NCI-H146 (cell line): ENCODE results near the gene ITGAX.
A peak's percentile ranks its signal among the peaks of the same experiment; 100 is the strongest.
"Not testable (repeated sequence)": the region's sequence is repeated elsewhere in the genome, so short reads cannot be mapped to it uniquely, and the experiment has no call there.

ENCODE experiments used
- DNase-seq: peaks from one replicate; lab custom pipeline; 2025; lab: John Stamatoyannopoulos, UW

The ITGAX gene

DNA sequence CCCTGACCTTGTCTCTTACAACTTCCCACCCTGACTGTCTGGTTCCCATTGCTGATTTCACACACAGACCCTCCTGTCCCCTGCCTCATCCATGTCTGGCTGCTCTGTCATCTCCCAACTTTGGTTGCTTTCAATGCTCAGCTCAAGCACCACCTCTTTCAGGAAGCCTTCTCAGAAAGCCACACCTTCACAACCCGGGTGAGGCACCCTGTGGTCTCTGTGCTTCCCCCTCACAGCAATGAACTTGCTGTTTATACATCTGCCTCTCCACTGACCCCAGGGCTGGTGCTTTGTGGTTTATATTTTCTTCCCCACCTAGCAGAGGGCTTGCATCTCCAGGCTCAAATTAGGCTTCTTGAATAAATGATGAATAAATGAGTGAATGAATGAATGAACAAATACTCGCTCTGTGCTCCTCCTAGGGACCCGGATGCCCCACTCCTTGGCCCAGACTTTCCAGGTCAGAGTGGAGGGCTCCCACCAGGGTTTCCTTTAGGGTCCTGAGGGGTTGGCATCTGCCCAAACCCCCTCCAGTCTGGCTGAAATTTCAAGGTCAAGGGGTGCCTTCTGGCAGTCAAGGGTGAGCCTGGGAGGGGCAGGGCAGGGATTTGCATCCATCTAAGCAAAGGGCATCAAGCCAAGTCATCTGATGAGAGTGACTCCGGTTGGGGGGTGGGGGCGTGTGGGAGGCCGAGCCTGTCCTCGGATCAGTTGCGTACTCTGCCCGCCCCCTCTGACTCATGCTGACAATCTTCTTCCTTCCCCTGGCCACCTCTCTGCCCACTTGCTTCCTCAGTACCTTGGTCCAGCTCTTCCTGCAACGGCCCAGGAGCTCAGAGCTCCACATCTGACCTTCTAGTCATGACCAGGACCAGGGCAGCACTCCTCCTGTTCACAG is at the start of gene ITGAX:
TSS of gene ITGAX (plus strand) at position 783 of the 898 bp plus-strand sequence. CDS start at position 862, 79 bp downstream.
- DNase-seq, result no peak

GRCh38 chr16:31305219-31305618 is 49.8 kb upstream of the ITGAX start:
- DNase-seq, result no peak

DNA sequence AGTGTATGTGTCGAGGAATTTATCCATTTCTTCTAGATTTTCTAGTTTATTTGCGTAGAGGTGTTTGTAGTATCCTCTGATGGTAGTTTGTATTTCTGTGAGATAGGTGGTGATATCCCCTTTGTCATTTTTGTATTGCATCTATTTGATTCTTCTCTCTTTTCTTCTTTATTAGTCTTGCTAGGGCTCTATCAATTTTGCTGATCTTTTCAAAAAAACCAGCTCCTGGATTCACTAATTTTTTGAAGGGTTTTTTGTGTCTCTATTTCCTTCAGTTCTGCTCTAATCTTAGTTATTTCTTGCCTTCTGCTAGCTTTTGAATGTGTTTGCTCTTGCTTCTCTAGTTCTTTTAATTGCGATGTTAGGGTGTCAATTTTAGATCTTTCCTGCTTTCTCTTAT is 46.6 kb upstream of the ITGAX start:
- not testable (repeated sequence) for DNase-seq

GRCh38 chr16:31322500-31322899 is 32.5 kb upstream of the ITGAX start:
- DNase-seq, result no peak

- DNase-seq, result no peak
Observed at GRCh38 chr16:31323959-31324629, 30.9 kb upstream of the ITGAX start.

GRCh38 chr16:31325171-31325570 is 29.8 kb upstream of the ITGAX start:
- DNase-seq, result no peak

GRCh38 chr16:31327646-31328225 is 27.2 kb upstream of the ITGAX start:
- DNase-seq, result no peak

- DNase-seq, result no peak
Observed at GRCh38 chr16:31328322-31329052, 26.5 kb upstream of the ITGAX start.

DNA sequence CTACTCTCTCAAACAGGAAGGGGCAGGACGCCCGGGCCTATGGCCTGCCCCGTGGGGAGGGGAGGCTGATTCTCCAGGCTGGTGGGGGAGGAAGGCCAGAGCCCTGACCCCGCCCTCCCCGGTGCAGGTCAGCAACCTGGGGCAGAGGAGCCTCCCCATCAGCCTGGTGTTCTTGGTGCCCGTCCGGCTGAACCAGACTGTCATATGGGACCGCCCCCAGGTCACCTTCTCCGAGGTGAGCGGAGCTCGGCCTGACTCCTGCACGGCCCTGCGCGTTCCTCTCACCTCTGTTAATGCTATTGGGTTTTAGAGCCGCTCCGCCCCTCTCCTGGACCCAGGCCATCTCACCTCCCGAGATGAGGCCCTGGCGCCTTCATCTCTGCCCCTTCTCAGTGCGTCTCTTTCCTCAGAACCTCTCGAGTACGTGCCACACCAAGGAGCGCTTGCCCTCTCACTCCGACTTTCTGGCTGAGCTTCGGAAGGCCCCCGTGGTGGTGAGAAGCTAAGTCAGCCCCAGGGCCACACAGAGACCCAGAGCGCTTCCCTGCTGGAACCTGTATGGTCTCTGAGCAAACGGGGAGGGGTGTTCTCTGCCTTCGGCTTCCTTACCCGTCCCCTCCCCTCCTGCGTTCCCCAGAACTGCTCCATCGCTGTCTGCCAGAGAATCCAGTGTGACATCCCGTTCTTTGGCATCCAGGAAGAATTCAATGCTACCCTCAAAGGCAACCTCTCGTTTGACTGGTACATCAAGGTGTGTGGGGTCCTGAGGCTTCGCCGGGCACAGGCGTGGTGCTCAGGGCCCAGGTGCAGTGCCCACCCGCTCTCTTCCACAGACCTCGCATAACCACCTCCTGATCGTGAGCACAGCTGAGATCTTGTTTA is 25.1 kb upstream of the ITGAX start:
- DNase-seq, result no peak

GRCh38 chr16:31330553-31330890 is 24.5 kb upstream of the ITGAX start:
- DNase-seq, result no peak

- DNase-seq, result no peak
Observed at GRCh38 chr16:31331141-31331764, 23.7 kb upstream of the ITGAX start.

- no peak for DNase-seq
Observed at GRCh38 chr16:31331807-31332301, 23.1 kb upstream of the ITGAX start.

GRCh38 chr16:31332544-31332943 is 22.4 kb upstream of the ITGAX start:
- DNase-seq, result no peak

DNA sequence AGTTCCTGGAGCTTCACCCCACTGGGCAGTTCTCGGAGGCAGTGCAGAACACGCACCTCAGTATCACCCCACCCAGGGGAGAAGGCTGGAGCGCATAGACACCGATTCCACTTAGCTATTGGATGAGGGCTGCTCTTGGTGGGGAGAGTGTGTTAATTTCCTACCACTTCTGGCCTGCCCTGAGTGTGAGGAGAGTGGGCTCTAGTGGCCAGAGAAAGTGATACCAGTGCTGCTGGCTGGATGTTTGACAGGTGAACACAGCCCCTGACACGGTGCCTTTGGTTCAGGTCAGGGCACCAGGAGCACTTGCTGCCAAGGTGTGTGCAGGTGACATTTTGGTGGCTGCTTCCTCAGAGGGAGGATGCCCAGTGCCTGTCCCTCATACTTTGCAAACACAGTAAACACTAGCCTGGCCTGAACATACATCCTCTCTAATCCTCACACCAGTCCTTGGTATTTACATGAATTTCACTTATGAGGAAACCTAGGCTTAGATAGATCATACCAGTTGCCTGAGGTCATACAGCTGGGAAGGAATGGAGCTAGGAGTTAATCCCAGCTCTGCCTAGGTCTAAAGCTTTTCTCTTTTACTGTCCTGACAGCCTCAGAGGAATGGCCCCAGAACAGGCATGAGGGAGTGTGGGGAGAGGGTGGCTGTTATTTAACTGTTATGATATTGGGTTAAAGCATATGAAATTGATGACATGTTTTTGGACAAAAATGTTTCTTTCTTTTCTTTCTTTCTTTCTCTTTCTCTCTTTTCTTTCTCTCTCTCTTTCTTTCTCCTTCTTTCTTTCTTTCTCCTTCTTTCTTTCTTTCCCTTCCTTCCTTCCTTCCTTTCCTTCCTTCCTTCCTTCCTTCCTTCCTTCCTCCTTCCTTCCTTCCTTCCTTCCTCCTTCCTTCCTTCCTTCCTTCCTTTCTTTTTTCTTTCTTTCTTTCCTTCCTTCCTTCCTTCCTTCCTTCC is 21.0 kb upstream of the ITGAX start:
- peak; percentile 25 for DNase-seq

DNA sequence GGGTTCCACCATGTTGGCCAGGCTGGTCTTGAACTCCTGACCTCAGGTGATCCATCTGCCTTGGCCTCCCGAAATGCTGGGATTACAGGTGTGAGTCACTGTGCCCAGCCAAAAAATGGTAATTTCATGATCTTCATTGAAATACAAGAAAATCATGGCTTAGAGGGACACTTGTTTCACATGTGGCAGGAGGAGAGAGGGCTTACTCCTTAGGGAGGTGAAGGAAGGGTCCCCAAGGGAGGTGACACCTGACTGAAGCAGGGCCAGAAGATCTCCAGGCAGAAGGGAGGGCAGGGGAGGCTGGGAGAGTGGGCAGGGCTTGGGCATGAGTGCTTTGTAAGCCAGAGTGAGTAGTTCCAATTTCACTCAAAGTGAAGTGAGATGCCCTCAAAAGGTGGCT is 20.0 kb upstream of the ITGAX start:
- no peak for DNase-seq

GRCh38 chr16:31335431-31335830 is 19.5 kb upstream of the ITGAX start:
- DNase-seq, result no peak

DNA sequence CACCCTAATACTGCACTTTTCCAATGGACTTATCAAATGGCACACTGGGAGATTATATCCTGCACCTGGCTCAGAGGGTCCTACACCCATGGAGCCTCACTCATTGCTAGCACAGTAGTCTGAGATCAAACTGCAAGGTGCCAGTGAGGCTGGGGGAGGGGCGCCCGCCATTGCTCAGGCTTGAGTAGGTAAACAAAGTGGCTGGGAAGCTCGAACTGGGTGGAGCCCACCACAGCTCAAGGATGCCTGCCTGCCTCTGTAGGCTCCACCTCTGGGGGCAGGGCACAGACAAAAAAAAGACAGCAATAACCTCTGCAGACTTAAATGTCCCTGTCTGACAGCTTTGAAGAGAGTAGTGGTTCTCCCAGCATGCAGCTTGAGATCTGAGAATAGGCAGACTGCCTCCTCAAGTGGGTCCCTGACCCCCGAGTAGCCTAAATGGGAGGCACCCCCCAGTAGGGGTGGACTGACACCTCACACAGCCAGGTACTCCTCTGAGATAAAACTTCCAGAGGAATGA is 16.8 kb upstream of the ITGAX start:
- not testable (repeated sequence) for DNase-seq

- no peak for DNase-seq
Observed at GRCh38 chr16:31344712-31345111, 10.3 kb upstream of the ITGAX start.

- DNase-seq, result no peak
Observed at GRCh38 chr16:31347445-31347844, 7.5 kb upstream of the ITGAX start.
